Activated CD4-positive, CD25-positive, alpha-beta regulatory T cell (primary cell): ENCODE measurements around the gene SRPRB.

Experiments used
- DNase-seq, 4 experiments: peaks; one replicate each; lab custom pipeline; 2025; lab: John Stamatoyannopoulos, UW

SRPRB gene

DNA sequence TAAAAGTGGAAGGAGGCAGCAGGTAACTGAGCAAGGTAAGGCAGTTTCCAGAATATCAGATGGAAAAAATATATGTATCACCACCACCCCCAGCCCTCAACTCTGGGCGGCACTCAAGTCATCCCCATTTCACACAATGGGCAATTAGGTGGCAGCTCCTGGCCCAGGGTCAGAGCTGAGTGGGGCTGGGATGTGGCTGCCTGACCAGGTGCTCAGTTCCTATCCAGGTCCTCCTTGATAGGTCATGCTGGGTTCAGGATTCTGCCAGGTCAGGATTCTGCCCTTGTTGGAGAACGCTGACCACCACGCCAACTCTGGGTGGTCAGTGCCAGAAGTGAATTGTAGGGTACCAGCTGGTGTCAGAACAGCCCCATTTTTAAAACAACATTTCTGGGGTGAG is 60.5 kb downstream of the SRPRB start:
- no peak for DNase-seq

DNA sequence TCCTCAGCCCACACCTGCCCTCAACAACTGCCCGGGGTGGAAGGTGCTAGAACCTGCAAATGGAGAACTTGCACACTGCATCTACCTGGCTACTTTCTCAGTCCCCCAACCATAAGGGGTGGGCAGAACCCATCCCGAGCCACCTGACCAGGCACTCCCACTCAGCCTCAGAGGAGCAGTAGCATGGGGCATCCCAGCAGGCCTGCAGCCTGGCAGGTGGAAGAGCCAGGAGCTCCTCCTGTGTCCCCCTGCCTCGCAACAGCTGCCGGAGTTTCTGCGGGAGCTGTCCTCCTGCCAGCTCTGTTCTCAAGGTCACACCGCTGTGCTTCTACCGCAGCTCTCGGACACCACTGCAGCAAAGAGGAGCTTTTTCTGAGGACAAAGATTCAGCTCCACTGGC is 62.6 kb downstream of the SRPRB start:
- no peak for DNase-seq

DNA sequence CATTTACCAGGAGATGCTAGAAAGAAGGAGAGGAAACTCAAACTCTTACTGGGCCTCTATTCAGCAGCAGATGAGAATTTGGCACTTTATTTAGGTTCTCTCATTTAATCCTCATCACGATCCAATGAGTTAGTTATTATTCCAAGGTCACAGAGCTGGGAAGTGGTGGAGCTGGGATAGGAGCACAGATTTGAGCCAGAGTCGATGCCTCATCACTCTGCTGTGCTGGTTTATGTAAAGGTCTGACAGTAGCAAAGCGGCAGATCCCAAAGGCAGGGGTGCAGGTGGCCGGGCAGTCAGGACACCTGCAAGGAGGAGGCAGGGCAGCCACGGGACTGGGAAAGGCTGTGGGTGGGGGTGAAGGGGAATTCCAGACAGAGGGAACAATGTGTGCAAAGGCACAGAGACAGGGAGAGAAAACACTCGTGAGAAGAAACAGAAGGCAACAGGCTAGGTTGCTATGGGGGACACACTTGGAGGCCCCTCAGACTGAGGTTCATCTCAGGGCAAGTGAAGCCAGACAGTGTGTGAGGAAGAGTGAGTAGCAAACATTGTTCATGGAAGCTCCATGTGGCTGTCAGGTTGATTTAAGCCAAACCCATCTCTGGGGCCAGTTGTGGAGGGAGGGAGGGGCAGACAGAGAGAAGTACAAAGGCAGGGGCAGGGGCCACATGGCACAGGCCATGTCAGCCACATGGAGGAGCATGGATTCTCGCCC is 63.3 kb downstream of the SRPRB start:
- DNase-seq = no peak

DNA sequence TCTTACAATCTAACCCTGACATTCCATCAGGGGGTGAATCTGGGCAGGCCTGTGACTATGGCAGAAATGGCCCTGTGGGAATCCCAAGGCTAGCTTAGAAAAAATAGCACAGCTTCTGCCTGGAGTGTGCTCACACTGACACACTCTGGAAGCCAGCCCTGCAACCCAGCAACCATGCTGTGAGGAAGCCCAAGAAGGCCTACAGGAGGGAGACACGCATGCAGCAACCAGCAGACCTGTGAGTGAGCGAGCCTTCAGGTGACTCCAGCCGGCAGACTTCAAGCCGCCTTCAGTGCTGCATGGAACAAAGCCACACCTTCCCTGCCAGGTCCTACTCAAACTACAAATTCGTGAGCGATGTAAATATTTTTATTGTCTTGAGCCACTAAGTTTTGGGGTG is 64.0 kb downstream of the SRPRB start:
- no peak for DNase-seq

DNA sequence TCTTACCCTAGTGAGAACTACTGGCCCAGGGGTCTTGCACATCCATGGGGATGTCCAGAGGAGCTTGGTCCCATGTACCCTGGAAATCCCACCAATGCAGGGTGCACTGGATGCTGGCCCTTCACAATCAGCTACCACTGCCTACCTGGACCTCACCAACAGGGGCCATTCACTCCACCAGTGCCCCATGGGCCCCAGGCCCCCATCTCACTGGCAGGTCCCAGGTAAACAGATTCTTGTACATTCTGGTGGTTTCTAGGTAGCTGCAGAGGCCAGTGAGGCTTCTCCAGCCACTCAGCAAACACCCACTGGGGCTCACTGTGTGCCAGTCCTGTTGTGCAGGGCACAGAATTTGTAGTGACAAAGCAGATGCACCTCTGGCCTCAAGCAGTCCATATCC is 65.2 kb downstream of the SRPRB start:
- no peak for DNase-seq
